GM12801 (cell line): ENCODE data around the gene EIF1AX.

Source experiments
- CTCF ChIP-seq: IDR thresholded peaks from one replicate; pipeline ENCODE4 v1.5.1; 2011; ENCODE audit warnings: control low read depth; ENCODE audit not compliant: insufficient read length; ENCODE audit errors: extremely low read depth

Gene EIF1AX

GRCh38 chrX:20118065-20118824 lies 23.4 kb downstream of the EIF1AX start:
- TF ChIP-seq CTCF = no peak

GRCh38 chrX:20116577-20117240 lies 24.9 kb downstream of the EIF1AX start, which contains the start of gene MAP7D2:
TSS of gene MAP7D2 (minus strand) at chrX:20116907. CDS start at chrX:20116879, 28 bp downstream.
- TF ChIP-seq CTCF = no peak

GRCh38 chrX:20116087-20116576 lies 25.5 kb downstream of the EIF1AX start:
- no peak for TF ChIP-seq CTCF

- TF ChIP-seq CTCF = no peak
These were observed 29.4 kb downstream of the EIF1AX start for GRCh38 chrX:20112022-20112774.

- TF ChIP-seq CTCF = no peak
These were observed 30.4 kb downstream of the EIF1AX start for GRCh38 chrX:20111271-20111670.

- no peak for TF ChIP-seq CTCF
These were observed 39.6 kb downstream of the EIF1AX start for GRCh38 chrX:20101934-20102581.
